ENCODE results near the gene BCL2L2. TPM values are rescaled to one million over a fixed set of nuclear protein-coding genes. Genes with fewer than 3 reads are reported as not detected.
"Not testable (repeated sequence)": the region's sequence is repeated elsewhere in the genome, so short reads cannot be mapped to it uniquely, and the experiment has no call there.

Gene BCL2L2
- 10 to 100 TPM; 23.8 to 51.8 (median 36.6) TPM for total RNA-seq
- polyA plus RNA-seq = 10 to 100 TPM; 16.8 to 54.6 (median 44.6) TPM
- long read RNA-seq, donor 1, partial matches to known transcripts = 0 of 3 reads
- long read RNA-seq, donor 1, other reads (novel, unspliced or antisense) = 0 of 3 reads
- long read RNA-seq, donor 2, partial matches to known transcripts = 0 of 2 reads
- long read RNA-seq, donor 2, other reads (novel, unspliced or antisense) = 0 of 2 reads
- long read RNA-seq, donor 3, partial matches to known transcripts = 0 of 1 reads
- long read RNA-seq, donor 3, other reads (novel, unspliced or antisense) = 0 of 1 reads
- long read RNA-seq, donor 4, partial matches to known transcripts = 0 of 2 reads
- long read RNA-seq, donor 4, other reads (novel, unspliced or antisense) = 2 of 2 reads
- long read RNA-seq, donor 5, transcript BCL2L2-201 (4 exons, 3,605 nt) = major isoform, 15 of 25 reads
- long read RNA-seq, donor 5, partial matches to known transcripts = 5 of 25 reads
- long read RNA-seq, donor 5, other reads (novel, unspliced or antisense) = 4 of 25 reads
- long read RNA-seq, donor 6 = 0 reads
- long read RNA-seq, donor 7, partial matches to known transcripts = 0 of 1 reads
- long read RNA-seq, donor 7, other reads (novel, unspliced or antisense) = 0 of 1 reads
- long read RNA-seq, donor 8, partial matches to known transcripts = 0 of 6 reads
- long read RNA-seq, donor 8, other reads (novel, unspliced or antisense) = 0 of 6 reads
- long read RNA-seq, donor 9, partial matches to known transcripts = 0 of 1 reads
- long read RNA-seq, donor 9, other reads (novel, unspliced or antisense) = 0 of 1 reads
- long read RNA-seq, donor 10, partial matches to known transcripts = 8 of 8 reads
- long read RNA-seq, donor 10, other reads (novel, unspliced or antisense) = 0 of 8 reads

GRCh38 chr14:23306412-23307145, at the start of gene BCL2L2:
Gene BCL2L2 (plus strand): TSS chr14:23306833. CDS start chr14:23307768, 935 bp downstream.
- Histone ChIP-seq H3K4me3 (peak within 1 kb of the TSS in 3 of 4 donors; percentile 71 to 90 (median 89)), H3K27me3 (no peaks in the 10 kb centered on the region), H3K4me1 (replicated peaks in 1 of 2) (peaks cover 32 to 49% of the 10 kb centered on the region in 2 donors), H3K27ac (peak within 1 kb of the TSS; percentile 76 to 94 (median 90)), H3K36me3 (replicated peaks in 1 of 2) (peaks cover 0 to 30% of the 10 kb centered on the region in 2 donors), H3K9me3 (replicated peaks in 1 of 3) (no peaks in the 10 kb centered on the region)
- TF ChIP-seq CTCF (IDR thresholded peaks at IDR 0.05) (no peak), POLR2A (IDR thresholded peaks at IDR 0.05) (peak; percentile 73 to 87)
- 0 to 6% (median 0%) methylated on average over 7 to 24 of the region's 24 CpGs for WGBS, 4 donors
- intact Hi-C loops (cut with DNase I) = no loop called here
- peak; percentile 93 to 97 (median 96) for DNase-seq

GRCh38 chr14:23258256-23258655, 48.4 kb upstream of the BCL2L2 start:
- intact Hi-C loops (cut with DNase I) = no loop called here
- Histone ChIP-seq H3K9me3 (replicated peaks in 1 of 3) (no peaks in the 10 kb centered on the region), H3K27ac (no peak overlapping the region), H3K27me3 (peaks cover 10% of the 10 kb centered on the region), H3K36me3 (replicated peaks in 1 of 2) (no peaks in the 10 kb centered on the region), H3K4me3 (no peak overlapping the region), H3K4me1 (replicated peaks in 1 of 2) (no peaks in the 10 kb centered on the region)
- no peak for DNase-seq
- 81 to 98% (median 89%) methylated on average over 5 of the region's 5 CpGs for WGBS, 4 donors
- no peak for TF ChIP-seq CTCF (IDR thresholded peaks at IDR 0.05)
- no peak for TF ChIP-seq POLR2A (IDR thresholded peaks at IDR 0.05)

GRCh38 chr14:23259426-23259825, 47.2 kb upstream of the BCL2L2 start:
- no peak overlapping the region for H3K27ac ChIP-seq
- intact Hi-C loops (cut with DNase I) = no loop called here
- no peaks in the 10 kb centered on the region for H3K36me3 ChIP-seq (replicated peaks in 1 of 2)
- no peak for TF ChIP-seq CTCF (IDR thresholded peaks at IDR 0.05)
- no peak for TF ChIP-seq POLR2A (IDR thresholded peaks at IDR 0.05)
- peaks cover 10% of the 10 kb centered on the region for H3K27me3 ChIP-seq
- no peaks in the 10 kb centered on the region for H3K4me1 ChIP-seq (replicated peaks in 1 of 2)
- no peaks in the 10 kb centered on the region for H3K9me3 ChIP-seq (replicated peaks in 1 of 3)
- DNase-seq = no peak
- no peak overlapping the region for H3K4me3 ChIP-seq

- 58 to 73% (median 62%) methylated on average over 8 of the region's 8 CpGs for WGBS, 4 donors
- intact Hi-C loops (cut with DNase I) = loop anchor here in 1 of 2 donors (10.0 kb wide), 1 partner anchor 64 kb away; the partner anchor contains the start of gene PABPN1
- not testable (repeated sequence) for H3K4me3 ChIP-seq
These were observed 45.8 kb upstream of the BCL2L2 start for GRCh38 chr14:23260849-23261248.

More at GRCh38 chr14:23260849-23261248, 45.8 kb upstream of the BCL2L2 start:
- H3K9me3 ChIP-seq (replicated peaks in 1 of 3); H3K27ac ChIP-seq; DNase-seq; H3K36me3 ChIP-seq (replicated peaks in 1 of 2); H3K4me1 ChIP-seq (replicated peaks in 1 of 2): not testable (repeated sequence)
- H3K27me3 ChIP-seq = peaks cover 10% of the 10 kb centered on the region
